Endothelial cell of umbilical vein (primary cell): ENCODE data around the gene FPGS. TPM values are rescaled to one million over a fixed set of nuclear protein-coding genes. Genes with fewer than 3 reads are reported as not detected.

Experiments
- BruUV-seq: library from RNA; stranded (reverse); fragments of 400-500 nt; replicated peaks from 2 replicates; lab custom pipeline; 2021; lab: Mats Ljungman, UMichigan
- CTCF ChIA-PET: fragments of 300-600, 350-600 bp; sonication (Branson Sonifier 250); formaldehyde crosslinking; loops from one replicate; lab custom pipeline; 2021; ENCODE audit warnings: antibody characterized with exemption, inconsistent platforms; lab: Charles Lee
- POLR2A ChIA-PET: fragments of 300-600, 350-600 bp; sonication (Branson Sonifier 250); formaldehyde crosslinking; loops from one replicate; lab custom pipeline; 2021; ENCODE audit warnings: antibody characterized with exemption, inconsistent platforms; lab: Charles Lee
- DNase-seq: peaks from one replicate; pipeline ENCODE4 v3.0.0-alpha.2; 2011; ENCODE audit warnings: low read depth, low spot score
- FAIRE-seq: peaks from 2 replicates; lab custom pipeline; 2011; peaks lifted over from hg19 to GRCh38; lab: Jason Lieb, UNC
- H2AFZ ChIP-seq: 2 replicates; pipeline ENCODE4 v1.6.0; 2012; ENCODE audit warnings: low read depth, low read length, control low read depth, inconsistent platforms
- H3K27ac ChIP-seq: 2 replicates; pipeline ENCODE4 v1.5.1; 2011; ENCODE audit warnings: low read depth, mild to moderate bottlenecking, control low read depth, low read length, moderate library complexity; ENCODE audit not compliant: insufficient read depth
- H3K27me3 ChIP-seq, 2 experiments: 2 replicates each; pipeline versions ENCODE4 v1.6.0 to v1.6.1; 2011; ENCODE audit warnings: low read length in 2 of 2, mixed read lengths in 1 of 2; ENCODE audit not compliant: control insufficient read depth in 2 of 2, insufficient read depth in 2 of 2
- H3K36me3 ChIP-seq, 2 experiments: 2 replicates in 1 of 2; 3 replicates in 1 of 2; pipeline ENCODE4 v1.5.1; 2011; ENCODE audit warnings: low read length in 2 of 2, mild to moderate bottlenecking in 1 of 2, moderate library complexity in 1 of 2; ENCODE audit not compliant: control insufficient read depth in 2 of 2, insufficient read depth in 2 of 2; ENCODE audit errors: extremely low read depth in 1 of 2
- H3K4me1 ChIP-seq: 3 replicates; pipeline ENCODE4 v1.5.1; 2011; ENCODE audit warnings: mild to moderate bottlenecking, low read length; ENCODE audit not compliant: control insufficient read depth, insufficient read depth; ENCODE audit errors: extremely low read depth
- H3K4me2 ChIP-seq: 2 replicates; pipeline ENCODE4 v1.6.1; 2011; ENCODE audit warnings: low read length, control low read depth, mixed read lengths; ENCODE audit not compliant: insufficient read depth
- H3K4me3 ChIP-seq, 3 experiments: fragments of 200-600 bp in 1 of 3; sonication (generic), shearing (Covaris generic) in 1 of 3; replicated peaks in 1 of 3; 2 replicates each; pipeline ENCODE4 v1.5.1; 2011 to 2016; ENCODE audit warnings: control low read depth in 3 of 3, low read length in 3 of 3, mild to moderate bottlenecking in 2 of 3, inconsistent platforms in 1 of 3, low read depth in 1 of 3, moderate library complexity in 1 of 3; ENCODE audit not compliant: insufficient read depth in 1 of 3
- H3K79me2 ChIP-seq: 2 replicates; pipeline ENCODE4 v1.6.0; 2012; ENCODE audit warnings: low read length, inconsistent platforms; ENCODE audit not compliant: control insufficient read depth, insufficient read depth
- H3K9ac ChIP-seq: replicated peaks from 2 replicates; pipeline ENCODE3; 2011; ENCODE audit warnings: low read length, control low read depth; ENCODE audit not compliant: insufficient read depth; ENCODE audit errors: extremely low read depth
- H3K9me1 ChIP-seq: replicated peaks from 3 replicates; pipeline ENCODE4 v1.6.0; 2011; ENCODE audit warnings: mild to moderate bottlenecking, low read length; ENCODE audit not compliant: control insufficient read depth, insufficient read depth; ENCODE audit errors: extremely low read depth
- H3K9me3 ChIP-seq: replicated peaks from 2 replicates; pipeline ENCODE4 v1.5.1; 2012; ENCODE audit warnings: low read length, inconsistent platforms; ENCODE audit not compliant: control insufficient read depth, insufficient read depth
- H4K20me1 ChIP-seq: replicated peaks from 2 replicates; pipeline ENCODE3; 2011; ENCODE audit warnings: mild to moderate bottlenecking, low read length; ENCODE audit not compliant: control insufficient read depth, insufficient read depth; ENCODE audit errors: extremely low read depth
- CTCF ChIP-seq, 2 donors: IDR thresholded peaks; 1 replicate in 1 of 2; 2 replicates in 1 of 2; pipeline ENCODE4 v1.5.1; 2011; ENCODE audit warnings: low read length in 2 of 2, mild to moderate bottlenecking in 2 of 2, moderate library complexity in 2 of 2, control low read depth in 1 of 2, inconsistent platforms in 1 of 2, low read depth in 1 of 2; ENCODE audit not compliant: insufficient read depth in 1 of 2; ENCODE audit errors: extremely low read depth in 1 of 2
- EZH2 ChIP-seq: IDR thresholded peaks from 2 replicates; pipeline ENCODE4 v1.6.1; 2012; ENCODE audit warnings: borderline replicate concordance, low read depth, mild to moderate bottlenecking, moderate library complexity, low read length, inconsistent platforms; ENCODE audit not compliant: severe bottlenecking
- FOS ChIP-seq: IDR thresholded peaks from 2 replicates; pipeline ENCODE4 v1.6.1; 2011; ENCODE audit warnings: mild to moderate bottlenecking, low read length, moderate library complexity, borderline replicate concordance; ENCODE audit not compliant: insufficient read depth
- GATA2 ChIP-seq: IDR thresholded peaks from 2 replicates; pipeline ENCODE4 v1.7.0; 2011; ENCODE audit warnings: low read depth, mild to moderate bottlenecking, moderate library complexity, mixed read lengths, low read length; ENCODE audit not compliant: insufficient read length, insufficient read depth
- JUN ChIP-seq: IDR thresholded peaks from 2 replicates; pipeline ENCODE4 v1.6.1; 2011; ENCODE audit warnings: borderline replicate concordance, low read depth; ENCODE audit not compliant: insufficient read length, insufficient read depth
- MAX ChIP-seq: IDR thresholded peaks from 2 replicates; pipeline ENCODE4 v1.6.1; 2011; ENCODE audit not compliant: insufficient read depth, insufficient read length
- MYC ChIP-seq: IDR thresholded peaks from one replicate; pipeline ENCODE4 v1.6.1; 2011; ENCODE audit warnings: mild to moderate bottlenecking, low read depth, low read length
- POLR2A ChIP-seq: IDR thresholded peaks from 2 replicates; pipeline ENCODE4 v1.6.1; 2012; ENCODE audit warnings: low read depth, mild to moderate bottlenecking, control low read depth, low read length
- POLR2AphosphoS5 ChIP-seq: IDR thresholded peaks from 2 replicates; pipeline ENCODE4 v1.6.1; 2012; ENCODE audit warnings: low read depth, mild to moderate bottlenecking, control low read depth, low read length, moderate library complexity; ENCODE audit not compliant: insufficient read depth
- dilution Hi-C: fragments of 300-500 bp; cut with MboI; formaldehyde crosslinking; loops from one replicate; pipeline ENCODE4 v1.15.0; 2019; ENCODE audit warnings: low sequenced_read_pairs; ENCODE audit not compliant: extremely low pct_ligation_motif_present
- intact Hi-C: fragments of 100-400 bp; cut with micrococcal nuclease; formaldehyde crosslinking; loops from one replicate; pipeline ENCODE4 v1.10.0; 2022
- polyA plus RNA-seq, 4 experiments: library from polyadenylated mRNA; depleted of rRNA in 3 of 4; stranded (reverse) in 3 of 4; unstranded in 1 of 4; fragments of >200 nt; gene quantifications; 2 replicates each; pipeline versions ENCODE4 v1.2.1 to v1.2.3, GENCODE V29; 2011 to 2012; ENCODE audit warnings: missing spikeins in 1 of 4
- total RNA-seq: library from RNA; stranded (reverse); gene quantifications from 2 replicates; pipeline ENCODE4 v1.2.3, GENCODE V29; 2021

FPGS gene
- total and polyA plus RNA-seq, 2 donors (not counting 3 experiments of a cell fraction or from before 2014, with no cell fraction given) = 77.7 to 90.2 TPM

GRCh38 chr9:127856094-127856728 is 53.5 kb downstream of the FPGS start:
- peaks cover 2 to 8% of the 10 kb centered on the region in 2 experiments for H3K36me3 ChIP-seq
- H3K27ac ChIP-seq = peak overlapping the region; percentile 13
- H3K4me3 ChIP-seq = no peak overlapping the region
- no TSS peak for BruUV-seq
- H3K79me2 ChIP-seq = peaks cover 37% of the 10 kb centered on the region
- H3K9me3 ChIP-seq = no peaks in the 10 kb centered on the region
- CTCF ChIA-PET = interaction anchor here (1.2 to 6.3 kb wide), 5 partner anchors 12 to 121 kb away, joined by 3 to 101 read pairs (median 3); partner anchors contain the start of gene TOR2A
- TF ChIP-seq MYC = no peak
- no peak for TF ChIP-seq POLR2A
- no peak for TF ChIP-seq FOS
- TF ChIP-seq JUN = no peak
- no peak for TF ChIP-seq MAX
- TF ChIP-seq CTCF (IDR thresholded peaks at IDR 0.05; ENCODE audit: extremely low read depth in 1 of 2, insufficient read depth in 1 of 2, low read depth in 1 of 2, low read length in 2 of 2) = no peak
- no peak for TF ChIP-seq POLR2AphosphoS5
- no peak for TF ChIP-seq GATA2
- no peak for TF ChIP-seq EZH2
- no peak overlapping the region for H3K9ac ChIP-seq
- no peak for DNase-seq
- FAIRE-seq = no peak
- peaks cover 20% of the 10 kb centered on the region for H3K4me1 ChIP-seq
- no peaks in the 10 kb centered on the region for H3K9me1 ChIP-seq
- dilution Hi-C loops (no loop called here), intact Hi-C loops (no loop called here)
- POLR2A ChIA-PET = no interaction called here
- no peak overlapping the region for H2AFZ ChIP-seq
- no peaks in the 10 kb centered on the region for H4K20me1 ChIP-seq
- H3K4me2 ChIP-seq = no peak overlapping the region
- no peaks in the 10 kb centered on the region for H3K27me3 ChIP-seq
